Mesenchymal stem cell (in vitro differentiated cells and primary cell): ENCODE data around the gene BOLA1.
"Not testable (repeated sequence)": the region's sequence is repeated elsewhere in the genome, so short reads cannot be mapped to it uniquely, and the experiment has no call there.

Experiments used
- DNase-seq: peaks from one replicate; pipeline ENCODE4 v3.0.0-alpha.2; 2013
- H2AFZ ChIP-seq: one replicate; pipeline ENCODE4 v1.6.1; 2013; ENCODE audit warnings: low read depth, mild to moderate bottlenecking, control low read depth, inconsistent platforms, low read length, moderate library complexity
- H2AK5ac ChIP-seq: 2 replicates; pipeline ENCODE4 v1.6.1; 2013; ENCODE audit warnings: low read length, moderate library complexity, mild to moderate bottlenecking, inconsistent platforms; ENCODE audit not compliant: severe bottlenecking
- H2BK120ac ChIP-seq: one replicate; pipeline ENCODE4 v1.6.1; 2013; ENCODE audit warnings: low read depth, mild to moderate bottlenecking, inconsistent platforms, low read length, moderate library complexity
- H2BK12ac ChIP-seq, 2 experiments: one replicate each; pipeline ENCODE4 v1.6.1; 2013; ENCODE audit warnings: inconsistent platforms in 2 of 2, low read length in 2 of 2, mild to moderate bottlenecking in 2 of 2, moderate library complexity in 2 of 2, control low read depth in 1 of 2
- H2BK15ac ChIP-seq: one replicate; pipeline ENCODE4 v1.6.1; 2013; ENCODE audit warnings: mild to moderate bottlenecking, low read depth, inconsistent platforms; ENCODE audit not compliant: poor library complexity, severe bottlenecking
- H2BK5ac ChIP-seq: 2 replicates; pipeline ENCODE4 v1.6.1; 2013; ENCODE audit warnings: low read depth, mild to moderate bottlenecking, low read length, control low read depth, inconsistent platforms; ENCODE audit not compliant: poor library complexity, severe bottlenecking
- H3K14ac ChIP-seq, 2 experiments: one replicate each; pipeline ENCODE4 v1.6.1; 2013; ENCODE audit warnings: inconsistent platforms in 2 of 2, low read length in 2 of 2, control low read depth in 1 of 2, mild to moderate bottlenecking in 1 of 2, moderate library complexity in 1 of 2
- H3K18ac ChIP-seq, 2 experiments: one replicate each; pipeline ENCODE4 v1.6.1; 2013; ENCODE audit warnings: inconsistent platforms in 2 of 2, low read length in 2 of 2, control low read depth in 1 of 2, low read depth in 1 of 2, mild to moderate bottlenecking in 1 of 2
- H3K23ac ChIP-seq, 2 experiments: one replicate each; pipeline ENCODE4 v1.6.1; 2013; ENCODE audit warnings: inconsistent platforms in 2 of 2, low read length in 2 of 2, mild to moderate bottlenecking in 2 of 2, moderate library complexity in 2 of 2, control low read depth in 1 of 2
- H3K27ac ChIP-seq: 2 replicates; pipeline ENCODE4 v1.5.1; 2013; ENCODE audit warnings: mild to moderate bottlenecking, moderate library complexity, low read length, control low read depth, inconsistent platforms; ENCODE audit not compliant: poor library complexity, severe bottlenecking
- H3K27me3 ChIP-seq, 2 experiments: 2 replicates each; pipeline versions ENCODE4 v1.6.1 to v1.7.0; 2013; ENCODE audit warnings: low read length in 2 of 2, mild to moderate bottlenecking in 2 of 2, moderate library complexity in 2 of 2, control low read depth in 1 of 2, inconsistent platforms in 1 of 2; ENCODE audit not compliant: control insufficient read depth in 1 of 2, insufficient read depth in 1 of 2
- H3K36me3 ChIP-seq, 2 experiments: 2 replicates each; pipeline versions ENCODE4 v1.6.1 to v1.7.0; 2013; ENCODE audit warnings: low read length in 2 of 2, control low read depth in 1 of 2, inconsistent platforms in 1 of 2, low read depth in 1 of 2, mild to moderate bottlenecking in 1 of 2; ENCODE audit not compliant: insufficient read depth in 2 of 2, control insufficient read depth in 1 of 2
- H3K4ac ChIP-seq, 2 experiments: one replicate each; pipeline ENCODE4 v1.6.1; 2013; ENCODE audit warnings: inconsistent platforms in 2 of 2, low read length in 2 of 2, mild to moderate bottlenecking in 2 of 2, moderate library complexity in 2 of 2, control low read depth in 1 of 2, low read depth in 1 of 2
- H3K4me1 ChIP-seq: 2 replicates; pipeline ENCODE4 v1.6.1; 2013; ENCODE audit warnings: low read depth, low read length, control low read depth; ENCODE audit not compliant: control insufficient read depth, insufficient read depth
- H3K4me2 ChIP-seq: 2 replicates; pipeline ENCODE4 v1.6.1; 2013; ENCODE audit warnings: low read length, mild to moderate bottlenecking, inconsistent platforms; ENCODE audit not compliant: poor library complexity, severe bottlenecking
- H3K4me3 ChIP-seq, 2 experiments: 2 replicates each; pipeline versions ENCODE4 v1.5.1 to v1.7.0; 2013; ENCODE audit warnings: low read length in 2 of 2, mild to moderate bottlenecking in 2 of 2, control low read depth in 1 of 2, low read depth in 1 of 2; ENCODE audit not compliant: insufficient read depth in 1 of 2
- H3K79me1 ChIP-seq: replicated peaks from 2 replicates; pipeline ENCODE4 v1.6.1; 2013; ENCODE audit warnings: mild to moderate bottlenecking, control low read depth, low read length, inconsistent platforms; ENCODE audit not compliant: poor library complexity, severe bottlenecking
- H3K9ac ChIP-seq: 2 replicates; pipeline ENCODE4 v1.7.0; 2013; ENCODE audit warnings: mild to moderate bottlenecking, low read length, moderate library complexity
- H3K9me3 ChIP-seq: 2 replicates; pipeline ENCODE4 v1.7.0; 2013; ENCODE audit warnings: mild to moderate bottlenecking, low read length; ENCODE audit not compliant: control insufficient read depth
- H4K8ac ChIP-seq: one replicate; pipeline ENCODE4 v1.6.1; 2013; ENCODE audit warnings: inconsistent platforms, mild to moderate bottlenecking, low read length, moderate library complexity
- H4K91ac ChIP-seq: one replicate; pipeline ENCODE4 v1.6.1; 2013; ENCODE audit warnings: mild to moderate bottlenecking, low read length, inconsistent platforms
- WGBS: methylation state at CpG from one replicate; pipeline ENCODE4 v1.1.7; 2013; ENCODE audit warnings: mixed read lengths; 5-methylcytosine and 5-hydroxymethylcytosine counted together

The BOLA1 gene

GRCh38 chr1:149936992-149937705 lies 37.8 kb downstream of the BOLA1 start:
- Histone ChIP-seq H3K79me1 (peaks cover 30% of the 10 kb centered on the region), H3K14ac (no peak overlapping the region), H3K27me3 (no peaks in the 10 kb centered on the region), H3K23ac (no peak overlapping the region), H3K18ac (peak overlapping the region in 1 of 2 experiments; percentile 44), H3K9ac (peak overlapping the region; percentile 91), H3K4me1 (peaks cover 13% of the 10 kb centered on the region), H3K4me2 (peak overlapping the region; percentile 62), H2BK5ac (no peak overlapping the region), H4K8ac (peak overlapping the region; percentile 38), H3K36me3 (peaks cover 21 to 22% of the 10 kb centered on the region in 2 experiments), H3K4ac (no peak overlapping the region), H2AK5ac (peak overlapping the region; percentile 52), H2AFZ (no peak overlapping the region), H3K4me3 (peak overlapping the region in 1 of 2 experiments; percentile 93), H2BK12ac (peak overlapping the region; percentile 23 to 33), H4K91ac (no peak overlapping the region), H3K27ac (peak overlapping the region; percentile 79), H2BK15ac (no peak overlapping the region), H2BK120ac (peak overlapping the region; percentile 67), H3K9me3 (no peaks in the 10 kb centered on the region)
- WGBS, result 20% methylated on average over 6 of the region's 8 CpGs
- peak; percentile 53 for DNase-seq

- Histone ChIP-seq H2AFZ (no peak overlapping the region), H3K18ac (peak overlapping the region in 1 of 2 experiments; percentile 48), H4K91ac (no peak overlapping the region), H3K4me3 (no peak overlapping the region), H3K27ac (peak overlapping the region; percentile 13), H3K36me3 (peaks cover 17 to 19% of the 10 kb centered on the region in 2 experiments), H3K79me1 (peaks cover 33% of the 10 kb centered on the region), H2BK5ac (no peak overlapping the region), H3K9ac (peak overlapping the region; percentile 23), H3K14ac (no peak overlapping the region), H3K23ac (no peak overlapping the region), H3K9me3 (no peaks in the 10 kb centered on the region), H3K4me2 (no peak overlapping the region), H2BK120ac (no peak overlapping the region), H3K27me3 (no peaks in the 10 kb centered on the region), H2AK5ac (peak overlapping the region; percentile 33), H3K4ac (peak overlapping the region in 1 of 2 experiments; percentile 43), H2BK12ac (no peak overlapping the region), H2BK15ac (no peak overlapping the region), H4K8ac (no peak overlapping the region), H3K4me1 (peaks cover 13% of the 10 kb centered on the region)
- peak; percentile 37 for DNase-seq
Measured at GRCh38 chr1:149937759-149938158, 38.4 kb downstream of the BOLA1 start.

GRCh38 chr1:149938668-149939003 lies 39.3 kb downstream of the BOLA1 start:
- peak overlapping the region; percentile 82 for H2BK15ac ChIP-seq
- H3K27me3 ChIP-seq, DNase-seq, H3K14ac ChIP-seq, H3K9me3 ChIP-seq, H3K23ac ChIP-seq, H2AFZ ChIP-seq, H2AK5ac ChIP-seq, H4K91ac ChIP-seq, H2BK5ac ChIP-seq: not testable (repeated sequence)
- 12% methylated on average over 8 of the region's 13 CpGs for WGBS
- peak overlapping the region in 1 of 2 experiments; percentile 83 for H2BK12ac ChIP-seq
- H3K27ac ChIP-seq, result peak overlapping the region; percentile 83
- peak overlapping the region in 1 of 2 experiments; percentile 69 for H3K4ac ChIP-seq
- peaks cover 12 to 16% of the 10 kb centered on the region in 2 experiments for H3K36me3 ChIP-seq
- H3K18ac ChIP-seq, result peak overlapping the region in 1 of 2 experiments; percentile 56
- H3K4me1 ChIP-seq, result peaks cover 13% of the 10 kb centered on the region
- peak overlapping the region in 1 of 2 experiments; percentile 61 for H3K4me3 ChIP-seq
- peak overlapping the region; percentile 59 for H3K9ac ChIP-seq
- H3K79me1 ChIP-seq, result peaks cover 38% of the 10 kb centered on the region
- H3K4me2 ChIP-seq, result peak overlapping the region; percentile 51
- peak overlapping the region; percentile 54 for H2BK120ac ChIP-seq
- peak overlapping the region; percentile 59 for H4K8ac ChIP-seq

GRCh38 chr1:149940427-149940826 lies 41.1 kb downstream of the BOLA1 start:
- Histone ChIP-seq H3K14ac (no peak overlapping the region), H2AFZ (no peak overlapping the region), H3K18ac (peak overlapping the region in 1 of 2 experiments; percentile 19), H3K9me3 (no peaks in the 10 kb centered on the region), H3K79me1 (peaks cover 39% of the 10 kb centered on the region), H2AK5ac (no peak overlapping the region), H2BK15ac (no peak overlapping the region), H3K36me3 (peaks cover 20 to 21% of the 10 kb centered on the region in 2 experiments), H3K4me1 (peaks cover 13% of the 10 kb centered on the region), H3K4ac (no peak overlapping the region), H2BK120ac (no peak overlapping the region), H3K9ac (no peak overlapping the region), H3K27me3 (no peaks in the 10 kb centered on the region), H3K4me2 (no peak overlapping the region), H3K4me3 (no peak overlapping the region), H2BK5ac (no peak overlapping the region), H3K23ac (no peak overlapping the region), H3K27ac (peak overlapping the region; percentile 41), H4K8ac (no peak overlapping the region), H4K91ac (no peak overlapping the region), H2BK12ac (no peak overlapping the region)
- WGBS, result 87% methylated on average over 2 of the region's 3 CpGs
- no peak for DNase-seq
